Stimulated activated CD4-positive, alpha-beta T cell treated with anti-CD3 and anti-CD28 coated beads, Interleukin-1b, Interleukin-23, amount 100 ng/mL, for 48 hours (primary cell): ENCODE data around the gene RAB3A.
"Not testable (repeated sequence)": the region's sequence is repeated elsewhere in the genome, so short reads cannot be mapped to it uniquely, and the experiment has no call there.

Source experiments
- DNase-seq: peaks from one replicate; pipeline ENCODE4 v3.0.0-alpha.2; 2020

RAB3A gene

DNA sequence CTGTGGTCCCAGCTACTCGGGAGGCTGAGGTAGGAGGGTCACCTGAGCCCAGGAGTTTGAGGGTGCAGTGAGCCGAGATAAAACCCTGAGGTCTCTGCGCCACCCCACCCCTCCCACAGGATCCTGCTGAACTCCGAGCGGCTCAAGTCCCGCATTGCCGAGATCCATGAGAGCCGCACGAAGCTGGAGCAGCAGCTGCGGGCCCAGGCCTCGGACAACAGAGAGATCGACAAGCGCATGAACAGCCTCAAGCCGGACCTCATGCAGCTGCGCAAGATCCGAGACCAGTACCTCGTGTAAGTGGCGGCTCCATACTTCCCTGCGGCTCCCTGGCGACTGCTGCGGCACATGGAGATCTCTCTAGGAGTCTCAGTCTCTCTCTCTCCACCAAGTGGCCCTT, 36.8 kb downstream of the RAB3A start:
- no peak for DNase-seq

DNA sequence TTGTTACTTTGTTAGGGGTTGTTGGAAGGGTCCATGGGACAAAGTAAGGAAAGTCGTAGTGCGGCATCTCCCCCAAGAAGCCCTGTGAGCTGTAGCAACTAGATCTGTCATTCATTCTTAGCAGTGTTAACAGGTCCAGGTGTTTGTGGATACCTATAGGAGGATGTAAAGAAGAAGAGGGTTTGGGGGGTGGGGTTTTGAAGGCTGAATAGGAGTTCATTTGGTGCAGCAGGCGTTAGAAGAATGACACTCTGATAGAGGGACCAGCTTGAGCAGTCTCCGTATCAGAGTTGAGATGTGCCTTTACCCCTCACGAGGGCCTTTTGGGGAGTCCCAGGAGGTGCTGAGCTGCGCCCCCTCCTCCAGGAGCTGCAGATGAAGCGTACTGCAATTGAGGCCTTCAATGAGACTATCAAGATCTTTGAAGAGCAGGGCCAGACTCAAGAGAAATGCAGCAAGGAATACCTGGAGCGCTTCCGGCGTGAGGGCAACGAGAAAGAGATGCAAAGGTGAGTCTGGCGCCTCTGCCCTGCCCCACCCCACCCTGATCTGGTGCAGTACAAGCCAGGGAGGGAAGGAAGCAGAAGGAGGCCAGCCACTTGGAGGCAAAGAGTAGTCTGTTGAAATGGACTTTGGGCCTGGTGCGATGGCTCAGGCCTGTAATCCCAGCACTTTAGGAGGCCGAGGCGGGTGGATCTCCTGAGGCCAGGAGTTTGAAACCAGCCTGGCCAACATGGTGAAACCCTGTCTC, 37.9 kb downstream of the RAB3A start:
- no peak for DNase-seq

DNA sequence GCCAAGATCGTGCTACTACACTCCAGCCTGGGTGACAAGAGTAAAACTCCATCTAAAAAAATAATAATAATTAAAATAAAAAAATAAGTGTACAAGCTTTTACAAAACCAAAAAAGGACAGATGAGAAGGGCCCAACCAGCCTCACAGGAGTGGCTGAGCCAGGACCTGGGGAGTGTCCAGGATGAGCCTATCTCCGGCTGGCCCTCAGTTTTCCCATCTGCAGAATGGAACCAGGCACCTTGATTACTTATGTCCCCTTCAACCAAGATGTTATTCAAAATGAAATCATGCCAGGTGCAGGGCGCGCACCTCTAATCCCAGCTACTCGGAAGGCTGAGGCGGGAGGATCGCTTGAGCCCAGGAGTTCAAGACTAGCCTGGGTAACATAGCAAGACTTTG, 39.8 kb downstream of the RAB3A start:
- no peak for DNase-seq

DNA sequence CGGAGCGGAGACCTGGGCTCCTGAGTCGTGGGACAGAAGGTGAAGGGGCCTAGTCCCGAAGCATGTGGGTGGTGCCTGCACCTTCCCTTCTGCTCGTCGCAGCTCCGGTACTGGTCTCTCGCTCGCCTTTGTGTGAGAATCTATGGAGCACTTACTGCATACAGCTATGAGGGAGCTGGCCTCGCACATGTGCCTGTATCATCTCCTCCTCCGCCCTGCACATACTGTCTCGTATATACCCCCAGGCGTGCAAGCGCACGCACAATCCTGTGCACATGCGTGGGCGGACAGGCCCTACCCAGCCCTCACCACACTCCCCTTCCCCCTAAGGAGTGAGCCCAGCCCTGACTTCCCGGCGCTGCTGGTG, 42.2 kb downstream of the RAB3A start:
- no peak for DNase-seq

DNA sequence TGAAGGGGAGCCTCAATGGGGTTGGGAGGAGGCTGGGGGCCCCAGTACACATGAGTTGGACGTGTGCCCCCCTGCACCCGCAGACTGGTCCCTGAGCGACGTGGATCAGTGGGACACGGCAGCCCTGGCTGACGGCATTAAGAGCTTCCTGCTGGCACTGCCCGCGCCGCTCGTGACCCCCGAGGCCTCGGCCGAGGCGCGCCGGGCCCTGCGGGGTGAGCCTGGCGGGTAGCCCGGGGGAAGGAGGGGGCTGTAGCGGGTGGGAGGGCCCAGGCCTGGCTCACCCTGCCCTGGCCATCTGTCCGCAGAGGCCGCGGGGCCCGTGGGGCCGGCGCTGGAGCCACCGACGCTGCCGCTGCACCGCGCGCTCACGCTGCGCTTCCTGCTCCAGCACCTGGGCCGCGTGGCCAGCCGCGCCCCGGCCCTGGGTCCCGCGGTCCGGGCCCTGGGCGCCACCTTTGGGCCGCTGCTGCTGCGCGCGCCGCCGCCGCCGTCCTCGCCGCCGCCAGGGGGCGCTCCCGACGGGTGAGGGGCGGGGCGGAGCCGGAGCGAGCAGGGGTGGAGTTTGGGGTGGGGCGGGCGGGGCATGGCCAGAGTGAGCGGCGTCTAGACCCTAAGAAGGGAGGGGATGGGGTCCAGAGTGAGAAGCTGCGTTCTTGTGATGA, 42.7 kb downstream of the RAB3A start:
- DNase-seq: peak; percentile 78

DNA sequence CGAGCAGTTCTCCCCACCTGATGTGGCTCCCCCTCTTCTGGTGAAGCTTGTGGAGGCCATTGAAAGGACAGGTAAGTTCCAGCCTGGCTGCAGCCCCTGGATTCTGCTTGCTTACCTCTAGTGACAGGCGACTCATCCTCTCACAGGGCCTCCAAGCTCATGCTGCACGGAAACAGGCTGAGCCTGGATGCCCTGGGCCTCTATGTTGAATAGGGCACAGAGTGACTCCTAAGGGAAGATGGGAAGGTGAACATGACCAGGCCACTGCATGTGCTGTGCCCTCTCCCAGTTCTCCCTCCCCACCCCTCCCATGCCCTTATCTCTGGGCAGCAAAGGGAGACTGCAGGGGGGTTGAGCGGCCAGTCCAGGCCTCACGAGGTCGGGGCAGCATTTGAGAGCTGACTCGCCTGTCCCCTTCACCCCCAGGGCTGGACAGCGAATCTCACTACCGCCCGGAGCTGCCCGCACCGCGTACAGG, 43.3 kb downstream of the RAB3A start:
- no peak for DNase-seq

DNA sequence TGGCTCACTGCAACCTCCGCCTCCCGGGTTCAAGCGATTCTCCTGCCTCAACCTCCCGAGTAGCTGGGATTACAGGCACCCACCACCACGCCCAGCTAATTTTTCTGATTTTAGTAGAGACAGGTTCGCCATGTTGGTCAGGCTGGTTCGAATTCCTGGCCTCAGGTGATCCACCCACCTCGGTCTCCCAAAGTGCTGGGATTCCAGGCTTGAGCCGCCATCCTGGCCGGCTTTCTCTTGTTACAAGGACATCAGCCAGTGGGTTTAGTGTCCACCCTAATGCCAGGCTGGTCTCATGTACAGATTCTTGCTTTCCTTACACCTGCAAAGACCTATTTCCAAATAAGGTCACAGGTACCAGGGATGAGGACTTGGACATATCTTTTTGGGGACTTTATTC, 44.0 kb downstream of the RAB3A start:
- no peak for DNase-seq

DNA sequence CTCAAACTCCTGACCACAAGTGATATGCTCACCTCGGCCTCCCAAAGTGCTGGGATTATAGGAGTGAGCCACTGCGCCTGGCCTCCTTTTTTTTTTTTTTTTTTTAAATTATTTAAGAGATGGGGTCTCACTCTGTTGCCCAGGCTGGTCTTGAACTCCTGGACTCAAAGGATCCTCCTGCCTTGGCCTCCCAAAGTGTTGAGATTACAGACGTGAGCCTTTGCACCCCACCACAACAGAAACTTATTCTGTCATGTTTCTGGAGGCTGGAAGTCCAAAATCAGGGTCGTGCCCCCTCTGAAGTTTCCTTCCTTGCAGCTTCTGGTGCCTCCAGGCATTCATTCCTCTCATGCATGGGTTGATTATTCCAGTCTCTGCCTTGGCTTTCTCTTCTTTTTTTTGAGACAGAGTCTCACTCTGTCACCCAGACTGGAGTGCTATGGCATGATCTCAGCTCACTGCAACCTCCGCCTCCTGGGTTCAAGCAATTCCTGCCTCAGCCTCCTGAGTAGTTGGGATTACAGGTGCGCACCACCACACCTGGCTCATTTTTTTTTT, 44.7 kb downstream of the RAB3A start:
- not testable (repeated sequence) for DNase-seq

DNA sequence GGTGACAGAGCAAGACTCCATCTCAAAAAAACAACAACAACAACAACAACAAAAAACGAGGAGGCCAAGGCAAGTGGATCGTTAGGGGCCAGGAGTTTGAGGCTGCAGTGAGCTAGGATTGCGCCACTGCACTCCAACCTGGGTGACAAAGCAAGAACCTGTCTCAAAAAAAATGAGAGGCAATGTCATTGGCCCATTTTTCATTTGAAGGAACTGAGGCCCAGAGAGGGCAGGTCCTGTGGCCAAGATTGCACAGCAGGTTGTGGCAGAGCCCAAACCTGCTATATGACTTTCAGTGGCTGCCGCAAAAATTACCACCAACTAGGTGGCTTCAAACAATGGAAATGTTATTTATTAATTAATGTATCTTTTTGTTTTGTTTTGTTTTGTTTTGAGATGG, 45.4 kb downstream of the RAB3A start:
- DNase-seq: no peak

DNA sequence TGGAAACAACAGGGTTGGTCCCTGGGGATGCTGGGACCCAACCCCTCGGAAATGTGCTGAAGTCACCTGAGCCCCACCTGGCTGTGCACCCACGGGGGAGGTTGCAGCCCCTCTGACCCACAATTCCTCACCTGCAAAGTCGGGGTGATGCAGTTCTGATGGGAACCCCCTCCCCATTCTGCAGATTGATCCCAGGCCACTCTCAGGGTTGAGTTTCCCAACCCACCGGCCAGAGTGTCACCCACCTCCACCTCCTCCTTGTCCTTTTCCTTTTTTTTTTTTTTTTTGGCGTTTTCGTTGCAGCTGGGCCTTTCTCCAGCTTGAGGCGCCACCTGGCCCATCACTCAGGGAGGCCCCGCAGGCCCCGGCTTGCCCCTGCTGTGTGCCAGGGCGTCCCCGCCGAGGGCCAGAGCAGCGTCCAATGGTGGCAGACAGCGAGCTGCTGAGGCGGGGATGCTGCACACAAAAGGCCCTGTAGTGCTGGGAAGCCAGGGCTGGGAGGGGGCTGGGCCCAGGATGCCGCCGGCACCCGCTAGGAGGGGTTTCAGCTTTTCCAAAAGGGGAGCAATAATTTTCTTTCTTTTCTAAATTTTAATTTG, 46.3 kb downstream of the RAB3A start:
- no peak for DNase-seq

DNA sequence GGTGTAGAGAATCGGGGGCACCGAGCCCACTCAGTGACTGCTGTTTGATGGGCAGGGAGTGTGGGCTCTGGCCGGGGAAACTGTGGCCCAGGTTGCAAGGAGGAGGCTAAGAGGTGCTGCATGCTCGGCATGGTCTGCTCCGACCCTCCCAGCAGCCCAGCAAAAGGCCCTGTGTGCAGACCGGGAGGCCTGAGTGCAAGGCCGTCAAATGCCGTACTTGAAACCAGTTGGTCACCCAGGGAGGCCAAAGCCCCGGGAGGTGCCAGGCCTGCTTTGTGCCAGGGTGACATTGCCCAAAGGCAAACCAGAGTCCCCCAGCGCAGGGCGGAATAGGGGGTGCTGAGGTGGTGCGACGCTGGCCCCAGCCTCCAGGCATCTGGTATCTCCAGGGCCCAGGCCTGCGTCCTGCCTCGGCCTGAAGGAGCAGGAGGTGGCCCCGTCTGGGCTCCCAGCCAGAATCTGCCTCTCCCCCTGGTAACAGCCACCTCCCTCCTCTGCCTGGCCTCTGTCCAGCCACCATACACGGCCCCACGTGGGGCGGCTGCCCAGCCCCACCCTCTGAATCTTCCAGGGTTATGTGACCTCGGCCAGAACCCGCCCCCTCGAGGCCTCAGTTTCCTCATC, 46.9 kb downstream of the RAB3A start:
- no peak for DNase-seq

DNA sequence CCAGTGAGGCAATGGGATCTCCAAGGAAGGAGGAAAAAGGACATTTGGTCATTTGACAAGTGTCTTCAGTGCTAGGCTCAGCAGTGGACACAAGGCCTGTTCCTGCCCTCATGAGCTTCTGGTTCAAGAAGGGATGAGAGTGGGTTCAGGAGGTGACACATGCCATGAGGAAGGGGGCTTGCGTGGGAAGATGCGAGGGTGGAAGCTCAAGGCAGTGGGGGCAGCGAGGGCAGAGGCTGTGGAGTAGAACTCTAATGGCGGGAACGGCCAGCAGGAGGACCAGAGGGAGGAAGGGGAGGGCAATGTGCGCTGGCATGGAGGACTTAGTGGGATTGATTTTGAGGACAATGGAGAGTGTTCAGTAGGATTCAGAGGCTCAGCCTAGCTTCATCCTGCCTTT, 47.6 kb downstream of the RAB3A start:
- no peak for DNase-seq

DNA sequence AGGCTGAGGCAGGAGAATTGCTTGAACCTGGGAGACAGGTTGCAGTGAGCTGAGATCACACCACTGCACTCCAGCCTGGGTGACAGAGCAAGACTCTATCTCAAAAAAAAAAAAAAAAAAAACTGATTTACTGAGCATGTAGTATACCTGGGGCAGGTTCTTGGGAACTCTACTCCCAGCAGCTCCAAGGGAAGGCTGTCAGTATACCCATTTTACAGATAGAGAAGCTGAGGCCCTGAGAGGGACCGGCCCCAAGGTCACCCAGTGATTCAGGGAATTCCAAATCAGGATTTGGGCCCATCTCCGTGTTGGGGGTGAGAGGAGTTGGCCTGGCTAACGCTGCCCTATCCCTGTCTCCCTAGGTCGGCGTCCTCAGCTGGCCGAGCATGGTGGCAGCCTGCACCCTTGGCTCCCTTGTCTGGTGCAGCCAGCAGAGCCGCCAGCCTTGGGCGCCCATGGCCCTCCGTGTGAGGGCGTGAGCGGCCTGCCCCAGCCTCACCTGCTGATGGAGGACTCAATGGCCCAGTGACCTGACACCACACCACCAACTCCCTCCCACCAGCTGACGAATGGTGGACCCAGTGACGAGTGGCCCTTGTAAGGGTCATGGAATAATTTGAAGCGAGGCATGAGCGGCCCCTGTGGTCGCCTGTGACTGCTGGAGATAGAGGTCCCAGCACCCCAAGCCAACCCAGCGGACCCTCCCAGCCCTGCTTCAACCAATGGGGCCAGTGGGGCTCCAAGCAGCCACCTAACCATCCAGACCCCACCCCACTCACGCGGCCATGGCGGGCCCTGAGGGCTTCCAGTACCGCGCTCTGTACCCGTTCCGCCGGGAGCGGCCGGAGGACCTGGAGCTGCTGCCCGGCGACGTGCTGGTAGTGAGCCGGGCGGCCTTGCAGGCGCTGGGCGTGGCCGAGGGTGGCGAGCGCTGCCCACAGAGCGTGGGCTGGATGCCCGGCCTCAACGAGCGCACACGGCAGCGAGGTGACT, 48.5 kb downstream of the RAB3A start:
- DNase-seq: no peak

DNA sequence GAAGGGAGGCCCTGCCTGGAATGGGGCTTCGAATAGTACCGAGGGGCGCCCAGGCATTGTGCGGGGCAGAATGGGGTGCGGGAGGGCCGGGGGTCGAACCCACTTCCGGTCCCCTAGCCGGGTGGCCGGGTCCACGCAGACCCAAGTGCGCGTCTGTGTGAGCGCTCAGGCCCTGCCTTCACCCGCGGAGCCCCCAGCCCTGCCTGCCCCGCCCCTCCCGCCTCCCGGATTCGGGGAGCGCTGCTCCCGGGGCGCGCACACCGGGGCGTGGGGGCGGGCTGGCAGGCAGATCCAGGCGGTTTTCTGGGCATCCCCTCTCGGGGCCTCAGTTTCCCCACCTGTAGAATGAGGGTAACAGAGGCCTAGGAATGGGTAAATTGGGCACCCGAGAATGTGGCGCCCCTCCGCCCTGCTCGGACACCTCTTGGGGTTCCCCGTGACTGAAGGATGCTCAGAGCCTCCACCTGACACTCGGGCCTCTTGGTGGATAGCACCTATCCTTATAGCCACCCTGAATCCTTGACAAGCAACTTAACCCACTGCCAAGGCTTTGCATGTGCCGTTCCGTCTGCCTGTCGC, 50.2 kb downstream of the RAB3A start:
- peak; percentile 21 for DNase-seq

DNA sequence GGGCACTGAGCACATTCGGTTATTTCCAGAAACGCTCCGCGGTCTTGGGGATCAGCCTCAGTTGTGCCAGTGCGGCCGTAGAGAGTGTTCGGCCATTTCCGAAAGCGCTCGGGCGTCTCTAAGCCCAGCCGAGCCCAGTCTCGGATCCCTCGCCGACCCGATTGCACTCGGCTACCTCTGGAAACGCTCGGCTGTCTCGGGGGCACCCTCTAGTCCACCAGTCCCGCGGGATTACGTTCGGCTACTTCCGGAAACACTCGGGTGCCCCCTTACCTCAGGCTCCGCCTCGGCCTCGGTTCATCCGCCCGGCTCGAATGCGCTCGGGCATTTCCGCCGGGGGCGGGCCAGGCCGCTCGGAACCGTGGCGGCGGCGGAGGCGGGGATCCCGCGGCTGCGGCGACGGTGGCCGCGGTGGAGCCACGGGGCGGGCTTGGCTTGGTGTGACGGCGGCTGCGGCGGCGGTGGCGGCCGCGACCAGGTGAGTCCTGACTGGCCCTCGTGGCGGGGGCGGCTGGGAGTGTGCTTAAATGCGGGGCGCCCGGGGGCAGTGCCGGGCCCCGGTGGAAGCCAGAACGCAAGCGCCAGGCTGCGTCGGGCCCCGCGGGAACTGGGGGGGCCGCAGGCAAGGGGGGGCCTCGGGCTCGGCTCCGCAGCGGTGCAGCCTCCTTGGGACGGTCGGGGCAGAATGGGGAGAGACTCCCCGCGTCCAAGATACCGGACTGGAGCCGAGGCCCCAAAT, 50.9 kb downstream of the RAB3A start, which contains the start of gene PIK3R2:
Gene PIK3R2, plus strand, starts transcription at position 347 of the 739 bp plus-strand sequence. CDS start 2,717 bp downstream, outside the sequence.
- DNase-seq: peak; percentile 100

DNA sequence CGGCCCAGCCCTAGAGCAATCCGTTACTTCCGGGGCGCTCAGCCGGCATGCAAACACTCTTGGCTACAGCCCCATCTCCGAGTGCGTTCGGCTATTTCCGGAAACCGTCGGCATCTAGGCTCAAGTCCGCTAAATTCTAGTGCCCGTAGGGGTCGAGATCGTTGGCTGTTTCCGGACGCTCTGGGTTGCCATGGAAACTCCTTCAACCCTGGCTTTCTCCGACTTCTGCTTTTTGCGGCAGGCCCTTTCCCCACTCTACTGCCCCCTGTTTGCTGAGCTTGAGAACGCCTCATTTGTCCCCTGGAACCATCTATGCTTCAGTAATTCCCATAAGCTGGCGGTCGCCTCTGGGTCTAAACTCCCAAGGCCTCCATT, 51.4 kb downstream of the RAB3A start:
- peak; percentile 98 for DNase-seq

DNA sequence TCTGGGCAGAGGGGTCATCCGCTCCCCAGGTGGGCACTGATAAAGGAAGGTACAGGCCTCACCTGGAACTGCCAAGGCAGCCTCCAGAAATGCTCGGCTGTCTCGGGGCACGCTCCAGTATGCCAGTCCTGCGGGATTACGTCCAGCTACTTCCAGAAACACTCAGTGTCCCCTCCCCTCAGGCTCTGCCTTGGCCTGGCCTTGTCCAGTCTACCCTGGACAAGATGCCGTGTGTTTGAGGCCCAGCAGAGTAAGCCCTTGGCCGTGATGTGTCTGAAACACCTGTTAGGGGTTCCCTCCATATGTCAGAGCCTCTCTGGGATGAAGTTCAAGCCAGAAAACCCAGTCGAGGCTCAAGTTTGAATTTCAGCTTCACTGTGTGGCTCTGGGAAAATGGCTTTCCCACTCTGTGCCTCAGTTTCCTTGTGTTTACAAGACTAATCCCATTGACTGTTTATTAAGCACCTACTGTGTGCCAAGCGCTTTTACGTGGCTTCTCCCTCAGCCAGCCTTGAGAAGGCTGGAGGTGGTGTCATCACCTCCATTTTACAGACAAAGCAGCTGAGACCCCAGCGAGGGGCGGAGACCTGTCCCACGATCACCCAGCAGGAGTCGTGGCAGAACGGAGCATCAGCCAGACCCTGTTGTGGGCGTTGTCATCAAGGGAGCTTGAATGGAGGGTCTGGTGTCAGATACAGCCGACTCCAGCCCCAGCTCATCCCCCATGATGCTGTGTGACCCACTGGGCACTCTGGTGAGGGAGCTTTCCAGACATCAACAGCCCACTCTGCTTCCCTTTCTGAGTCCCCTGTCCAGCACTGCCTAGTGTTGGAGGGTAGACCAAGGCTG, 52.8 kb downstream of the RAB3A start:
- no peak for DNase-seq

DNA sequence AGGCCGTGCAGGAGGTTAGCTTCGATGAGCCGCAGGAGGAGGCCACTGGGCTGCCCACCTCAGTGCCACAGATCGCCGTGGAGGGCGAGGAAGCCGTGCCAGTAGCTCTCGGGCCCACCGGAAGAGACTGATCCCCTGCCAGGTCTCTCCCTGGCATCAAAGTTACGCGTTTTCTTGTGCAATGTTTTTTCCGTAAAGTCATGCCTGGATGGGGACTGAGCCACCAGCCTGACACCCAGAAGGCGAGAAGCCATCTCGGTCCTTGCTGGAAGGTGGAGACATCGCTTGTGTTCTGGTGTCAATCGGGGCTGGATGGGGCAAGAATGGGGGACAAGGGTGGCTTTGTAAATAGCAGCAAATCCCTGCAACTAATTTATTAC, 54.3 kb downstream of the RAB3A start:
- no peak for DNase-seq

DNA sequence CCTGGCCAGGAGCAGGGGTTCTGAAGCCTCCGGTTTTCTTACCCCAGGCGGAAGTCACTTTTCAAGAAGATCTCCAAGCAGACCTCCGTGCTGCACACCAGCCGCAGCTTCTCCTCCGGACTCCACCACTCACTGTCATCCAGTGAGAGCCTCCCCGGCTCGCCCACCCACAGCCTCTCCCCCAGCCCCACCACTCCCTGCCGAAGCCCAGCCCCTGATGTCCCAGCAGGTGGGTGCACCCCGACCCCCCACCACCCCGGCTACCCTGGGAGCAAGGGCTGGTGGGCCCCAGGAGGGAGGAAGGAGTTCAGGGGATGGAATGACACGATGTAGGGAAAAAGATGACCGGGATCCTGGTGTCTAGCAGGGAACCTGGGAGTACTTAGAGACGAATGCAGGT, 56.4 kb downstream of the RAB3A start:
- DNase-seq: no peak
